ENCODE results near the gene NOD1. TPM values are rescaled to one million over a fixed set of nuclear protein-coding genes. Genes with fewer than 3 reads are reported as not detected.
"Not testable (repeated sequence)": the region's sequence is repeated elsewhere in the genome, so short reads cannot be mapped to it uniquely, and the experiment has no call there.

Gene NOD1
- 13.0 TPM for total RNA-seq

GRCh38 chr7:30478349-30479201, at the start of gene NOD1:
NOD1 (minus strand) TSS chr7:30478784; CDS start chr7:30456921, 21,863 bp downstream.
- no peaks in the 10 kb centered on the region for H3K27me3 ChIP-seq (ENCODE audit: control insufficient read depth in 3 of 3, insufficient read depth in 3 of 3, low read length in 3 of 3)
- H3K36me3 ChIP-seq (ENCODE audit: control insufficient read depth in 3 of 3, insufficient read depth in 3 of 3, low read length in 3 of 3), result no peaks in the 10 kb centered on the region
- H3K9ac ChIP-seq (ENCODE audit: low read depth in 1 of 3, low read length in 3 of 3), result peak within 1 kb of the TSS; percentile 84 to 90 (median 87)
- peak within 1 kb of the TSS; percentile 88 for H3K27ac ChIP-seq (ENCODE audit: low read depth, low read length)
- H3K4me1 ChIP-seq (ENCODE audit: control insufficient read depth in 3 of 3, insufficient read depth in 3 of 3, low read length in 3 of 3), result peaks cover 27 to 45% (median 31%) of the 10 kb centered on the region in 3 donors
- peak within 1 kb of the TSS; percentile 85 to 91 (median 86) for H3K4me3 ChIP-seq (ENCODE audit: low read length in 3 of 3)
- no peaks in the 10 kb centered on the region for H3K9me3 ChIP-seq (ENCODE audit: control insufficient read depth in 3 of 3, low read length in 3 of 3)

GRCh38 chr7:30527297-30527696, 48.7 kb upstream of the NOD1 start:
- H3K9ac ChIP-seq (ENCODE audit: low read depth in 1 of 3, low read length in 3 of 3); H3K9me3 ChIP-seq (ENCODE audit: control insufficient read depth in 3 of 3, low read length in 3 of 3); H3K36me3 ChIP-seq (ENCODE audit: control insufficient read depth in 3 of 3, insufficient read depth in 3 of 3, low read length in 3 of 3); H3K4me1 ChIP-seq (ENCODE audit: control insufficient read depth in 3 of 3, insufficient read depth in 3 of 3, low read length in 3 of 3); H3K4me3 ChIP-seq (ENCODE audit: low read length in 3 of 3); H3K27me3 ChIP-seq (ENCODE audit: control insufficient read depth in 3 of 3, insufficient read depth in 3 of 3, low read length in 3 of 3); H3K27ac ChIP-seq (ENCODE audit: low read depth, low read length): not testable (repeated sequence)

- H3K9me3 ChIP-seq (ENCODE audit: control insufficient read depth in 3 of 3, low read length in 3 of 3), result no peaks in the 10 kb centered on the region
- no peak overlapping the region for H3K9ac ChIP-seq (ENCODE audit: low read depth in 1 of 3, low read length in 3 of 3)
- no peak overlapping the region for H3K27ac ChIP-seq (ENCODE audit: low read depth, low read length)
- H3K36me3 ChIP-seq (ENCODE audit: control insufficient read depth in 3 of 3, insufficient read depth in 3 of 3, low read length in 3 of 3), result peaks cover 0 to 3% (median 0%) of the 10 kb centered on the region in 3 donors
- no peak overlapping the region for H3K4me3 ChIP-seq (ENCODE audit: low read length in 3 of 3)
- H3K27me3 ChIP-seq (ENCODE audit: control insufficient read depth in 3 of 3, insufficient read depth in 3 of 3, low read length in 3 of 3), result no peaks in the 10 kb centered on the region
- H3K4me1 ChIP-seq (ENCODE audit: control insufficient read depth in 3 of 3, insufficient read depth in 3 of 3, low read length in 3 of 3), result peaks cover 0 to 2% (median 0%) of the 10 kb centered on the region in 3 donors
These were observed 47.6 kb upstream of the NOD1 start for GRCh38 chr7:30526163-30526562.

GRCh38 chr7:30525429-30525828, 46.8 kb upstream of the NOD1 start:
- Histone ChIP-seq H3K4me1 (ENCODE audit: control insufficient read depth in 3 of 3, insufficient read depth in 3 of 3, low read length in 3 of 3) (peaks cover 0 to 2% (median 0%) of the 10 kb centered on the region in 3 donors), H3K9ac (ENCODE audit: low read depth in 1 of 3, low read length in 3 of 3) (no peak overlapping the region)

GRCh38 chr7:30524545-30524944, 46.0 kb upstream of the NOD1 start:
- Histone ChIP-seq H3K27ac (ENCODE audit: low read depth, low read length) (no peak overlapping the region), H3K4me1 (ENCODE audit: control insufficient read depth in 3 of 3, insufficient read depth in 3 of 3, low read length in 3 of 3) (peaks cover 0 to 2% (median 0%) of the 10 kb centered on the region in 3 donors), H3K9ac (ENCODE audit: low read depth in 1 of 3, low read length in 3 of 3) (no peak overlapping the region), H3K4me3 (ENCODE audit: low read length in 3 of 3) (no peak overlapping the region), H3K27me3 (ENCODE audit: control insufficient read depth in 3 of 3, insufficient read depth in 3 of 3, low read length in 3 of 3) (no peaks in the 10 kb centered on the region), H3K9me3 (ENCODE audit: control insufficient read depth in 3 of 3, low read length in 3 of 3) (no peaks in the 10 kb centered on the region), H3K36me3 (ENCODE audit: control insufficient read depth in 3 of 3, insufficient read depth in 3 of 3, low read length in 3 of 3) (peaks cover 0 to 3% (median 0%) of the 10 kb centered on the region in 3 donors)

More at GRCh38 chr7:30525429-30525828, 46.8 kb upstream of the NOD1 start:
- Histone ChIP-seq H3K9me3 (ENCODE audit: control insufficient read depth in 3 of 3, low read length in 3 of 3) (no peaks in the 10 kb centered on the region), H3K27ac (ENCODE audit: low read depth, low read length) (no peak overlapping the region), H3K4me3 (ENCODE audit: low read length in 3 of 3) (no peak overlapping the region), H3K36me3 (ENCODE audit: control insufficient read depth in 3 of 3, insufficient read depth in 3 of 3, low read length in 3 of 3) (peaks cover 0 to 3% (median 0%) of the 10 kb centered on the region in 3 donors), H3K27me3 (ENCODE audit: control insufficient read depth in 3 of 3, insufficient read depth in 3 of 3, low read length in 3 of 3) (no peaks in the 10 kb centered on the region)

GRCh38 chr7:30523466-30523865, 44.9 kb upstream of the NOD1 start:
- Histone ChIP-seq H3K4me3 (ENCODE audit: low read length in 3 of 3) (no peak overlapping the region), H3K27me3 (ENCODE audit: control insufficient read depth in 3 of 3, insufficient read depth in 3 of 3, low read length in 3 of 3) (no peaks in the 10 kb centered on the region), H3K4me1 (ENCODE audit: control insufficient read depth in 3 of 3, insufficient read depth in 3 of 3, low read length in 3 of 3) (peaks cover 0 to 2% (median 0%) of the 10 kb centered on the region in 3 donors), H3K9me3 (ENCODE audit: control insufficient read depth in 3 of 3, low read length in 3 of 3) (no peaks in the 10 kb centered on the region), H3K9ac (ENCODE audit: low read depth in 1 of 3, low read length in 3 of 3) (no peak overlapping the region), H3K27ac (ENCODE audit: low read depth, low read length) (no peak overlapping the region), H3K36me3 (ENCODE audit: control insufficient read depth in 3 of 3, insufficient read depth in 3 of 3, low read length in 3 of 3) (peaks cover 0 to 3% (median 0%) of the 10 kb centered on the region in 3 donors)

- peaks cover 0 to 3% (median 0%) of the 10 kb centered on the region in 3 donors for H3K36me3 ChIP-seq (ENCODE audit: control insufficient read depth in 3 of 3, insufficient read depth in 3 of 3, low read length in 3 of 3)
- peaks cover 0 to 2% (median 0%) of the 10 kb centered on the region in 3 donors for H3K4me1 ChIP-seq (ENCODE audit: control insufficient read depth in 3 of 3, insufficient read depth in 3 of 3, low read length in 3 of 3)
- H3K27me3 ChIP-seq (ENCODE audit: control insufficient read depth in 3 of 3, insufficient read depth in 3 of 3, low read length in 3 of 3), result no peaks in the 10 kb centered on the region
- H3K9ac ChIP-seq (ENCODE audit: low read depth in 1 of 3, low read length in 3 of 3), result no peak overlapping the region
- H3K27ac ChIP-seq (ENCODE audit: low read depth, low read length), result no peak overlapping the region
- H3K9me3 ChIP-seq (ENCODE audit: control insufficient read depth in 3 of 3, low read length in 3 of 3), result no peaks in the 10 kb centered on the region
- H3K4me3 ChIP-seq (ENCODE audit: low read length in 3 of 3), result no peak overlapping the region
These were observed 43.6 kb upstream of the NOD1 start for GRCh38 chr7:30522159-30522558.

- Histone ChIP-seq H3K27ac (ENCODE audit: low read depth, low read length) (no peak overlapping the region), H3K36me3 (ENCODE audit: control insufficient read depth in 3 of 3, insufficient read depth in 3 of 3, low read length in 3 of 3) (peaks cover 0 to 3% (median 0%) of the 10 kb centered on the region in 3 donors), H3K9ac (ENCODE audit: low read depth in 1 of 3, low read length in 3 of 3) (no peak overlapping the region), H3K27me3 (ENCODE audit: control insufficient read depth in 3 of 3, insufficient read depth in 3 of 3, low read length in 3 of 3) (no peaks in the 10 kb centered on the region), H3K4me3 (ENCODE audit: low read length in 3 of 3) (no peak overlapping the region), H3K4me1 (ENCODE audit: control insufficient read depth in 3 of 3, insufficient read depth in 3 of 3, low read length in 3 of 3) (peaks cover 0 to 2% (median 0%) of the 10 kb centered on the region in 3 donors), H3K9me3 (ENCODE audit: control insufficient read depth in 3 of 3, low read length in 3 of 3) (no peaks in the 10 kb centered on the region)
These were observed 42.9 kb upstream of the NOD1 start for GRCh38 chr7:30521532-30521931.

GRCh38 chr7:30519122-30519521, 40.5 kb upstream of the NOD1 start:
- Histone ChIP-seq H3K4me3 (ENCODE audit: low read length in 3 of 3) (no peak overlapping the region), H3K9ac (ENCODE audit: low read depth in 1 of 3, low read length in 3 of 3) (no peak overlapping the region)

GRCh38 chr7:30515761-30516160, 37.2 kb upstream of the NOD1 start:
- Histone ChIP-seq H3K36me3 (ENCODE audit: control insufficient read depth in 3 of 3, insufficient read depth in 3 of 3, low read length in 3 of 3) (no peaks in the 10 kb centered on the region), H3K4me1 (ENCODE audit: control insufficient read depth in 3 of 3, insufficient read depth in 3 of 3, low read length in 3 of 3) (no peaks in the 10 kb centered on the region), H3K4me3 (ENCODE audit: low read length in 3 of 3) (no peak overlapping the region), H3K27me3 (ENCODE audit: control insufficient read depth in 3 of 3, insufficient read depth in 3 of 3, low read length in 3 of 3) (no peaks in the 10 kb centered on the region), H3K9ac (ENCODE audit: low read depth in 1 of 3, low read length in 3 of 3) (no peak overlapping the region), H3K27ac (ENCODE audit: low read depth, low read length) (no peak overlapping the region), H3K9me3 (ENCODE audit: control insufficient read depth in 3 of 3, low read length in 3 of 3) (no peaks in the 10 kb centered on the region)

More at GRCh38 chr7:30519122-30519521, 40.5 kb upstream of the NOD1 start:
- Histone ChIP-seq H3K36me3 (ENCODE audit: control insufficient read depth in 3 of 3, insufficient read depth in 3 of 3, low read length in 3 of 3) (no peaks in the 10 kb centered on the region), H3K9me3 (ENCODE audit: control insufficient read depth in 3 of 3, low read length in 3 of 3) (no peaks in the 10 kb centered on the region), H3K27ac (ENCODE audit: low read depth, low read length) (no peak overlapping the region), H3K27me3 (ENCODE audit: control insufficient read depth in 3 of 3, insufficient read depth in 3 of 3, low read length in 3 of 3) (no peaks in the 10 kb centered on the region), H3K4me1 (ENCODE audit: control insufficient read depth in 3 of 3, insufficient read depth in 3 of 3, low read length in 3 of 3) (peaks cover 0 to under 1% (median 0%) of the 10 kb centered on the region in 3 donors)

Measured in skeletal muscle tissue (tissue), 4 donors.